Measurements from ENCODE around the gene PDE5A. TPM values are rescaled to one million over a fixed set of nuclear protein-coding genes. Genes with fewer than 3 reads are reported as not detected.

Gene PDE5A
- total RNA-seq, 1 experiment from 2014 or later, result 8.5 TPM

GRCh38 chr4:119517361-119518229, 111.0 kb downstream of the PDE5A start:
- Histone ChIP-seq H3K36me3 (ENCODE audit: low read depth) (peaks cover 5% of the 10 kb centered on the region; the same call in 1 of the 2 replicates), H2AFZ (no peak overlapping the region), H3K27ac (no peak overlapping the region), H3K9me3 (ENCODE audit: insufficient read depth, low read depth) (no peaks in the 10 kb centered on the region), H3K79me2 (ENCODE audit: low read depth) (no peaks in the 10 kb centered on the region), H4K20me1 (ENCODE audit: insufficient read depth) (no peaks in the 10 kb centered on the region), H3F3A (ENCODE audit: insufficient read depth, low read depth) (no peaks in the 10 kb centered on the region), H3K4me3 (no peak overlapping the region), H3K27me3 (ENCODE audit: insufficient read depth, low read depth) (no peaks in the 10 kb centered on the region), H3K9me2 (ENCODE audit: insufficient read depth) (no peaks in the 10 kb centered on the region), H3K4me1 (replicated peaks; ENCODE audit: insufficient read depth) (no peaks in the 10 kb centered on the region), H3K4me2 (no peak overlapping the region)
- ChIA-PET CTCF (no interaction called here), POLR2A (ENCODE audit: unreplicated experiment) (no interaction called here)
- no TSS peak for BruUV-seq (replicated peaks)
- no peak for DNase-seq
- TF ChIP-seq CTCF (conservative IDR thresholded peaks at IDR 0.05) (no peak), EZH2 (IDR thresholded peaks at IDR 0.05; ENCODE audit: low read depth) (no peak)
- intact Hi-C loops (cut with micrococcal nuclease; ENCODE audit: unreplicated experiment), result no loop called here

- intact Hi-C loops (cut with micrococcal nuclease; ENCODE audit: unreplicated experiment), result no loop called here
- ChIA-PET POLR2A (ENCODE audit: unreplicated experiment) (no interaction called here), CTCF (no interaction called here)
- Histone ChIP-seq H3F3A (ENCODE audit: insufficient read depth, low read depth) (no peaks in the 10 kb centered on the region), H3K27me3 (ENCODE audit: insufficient read depth, low read depth) (no peaks in the 10 kb centered on the region), H3K4me1 (replicated peaks; ENCODE audit: insufficient read depth) (no peaks in the 10 kb centered on the region), H3K4me3 (no peak overlapping the region), H4K20me1 (ENCODE audit: insufficient read depth) (no peaks in the 10 kb centered on the region), H2AFZ (no peak overlapping the region), H3K9me3 (ENCODE audit: insufficient read depth, low read depth) (no peaks in the 10 kb centered on the region), H3K4me2 (no peak overlapping the region), H3K27ac (no peak overlapping the region), H3K9me2 (ENCODE audit: insufficient read depth) (no peaks in the 10 kb centered on the region), H3K79me2 (ENCODE audit: low read depth) (no peaks in the 10 kb centered on the region), H3K36me3 (ENCODE audit: low read depth) (no peaks in the 10 kb centered on the region)
- no peak for TF ChIP-seq EZH2 (IDR thresholded peaks at IDR 0.05; ENCODE audit: low read depth)
- TF ChIP-seq CTCF (conservative IDR thresholded peaks at IDR 0.05), result no peak
- no peak for DNase-seq
- no TSS peak for BruUV-seq (replicated peaks)
These were observed 116.2 kb downstream of the PDE5A start for GRCh38 chr4:119512398-119512797.

GRCh38 chr4:119510395-119511149, 118.0 kb downstream of the PDE5A start:
- H3K36me3 ChIP-seq (ENCODE audit: low read depth), result no peaks in the 10 kb centered on the region
- H2AFZ ChIP-seq, result no peak overlapping the region
- intact Hi-C loops (cut with micrococcal nuclease; ENCODE audit: unreplicated experiment), result no loop called here
- no peak overlapping the region for H3K4me2 ChIP-seq
- DNase-seq, result no peak
- BruUV-seq (replicated peaks), result no TSS peak
- H3K4me1 ChIP-seq (replicated peaks; ENCODE audit: insufficient read depth), result no peaks in the 10 kb centered on the region
- H4K20me1 ChIP-seq (ENCODE audit: insufficient read depth), result no peaks in the 10 kb centered on the region
- no peaks in the 10 kb centered on the region for H3K27me3 ChIP-seq (ENCODE audit: insufficient read depth, low read depth)
- no peak overlapping the region for H3K27ac ChIP-seq
- H3K4me3 ChIP-seq, result no peak overlapping the region
- H3K79me2 ChIP-seq (ENCODE audit: low read depth), result no peaks in the 10 kb centered on the region
- TF ChIP-seq EZH2 (IDR thresholded peaks at IDR 0.05; ENCODE audit: low read depth) (no peak), CTCF (conservative IDR thresholded peaks at IDR 0.05) (no peak)
- H3K9me2 ChIP-seq (ENCODE audit: insufficient read depth), result no peaks in the 10 kb centered on the region
- POLR2A ChIA-PET (ENCODE audit: unreplicated experiment), result interaction anchor here (0.7 kb wide), 1 partner anchor 1817 kb away, joined by 3 read pairs; no protein-coding TSS in a partner anchor
- no peaks in the 10 kb centered on the region for H3K9me3 ChIP-seq (ENCODE audit: insufficient read depth, low read depth)
- CTCF ChIA-PET, result no interaction called here
- no peaks in the 10 kb centered on the region for H3F3A ChIP-seq (ENCODE audit: insufficient read depth, low read depth)

All from PC-9 (cell line).